CD14-positive monocyte (primary cell): ENCODE data around the gene FGD4. TPM values are rescaled to one million over a fixed set of nuclear protein-coding genes. Genes with fewer than 3 reads are reported as not detected.

Source experiments
- DNase-seq, 3 donors: peaks; one replicate each; pipeline ENCODE4 v3.0.0-alpha.2; 2011 to 2022
- H2AFZ ChIP-seq: 2 replicates; pipeline ENCODE4 v1.6.0; 2012; ENCODE audit warnings: mild to moderate bottlenecking, low read depth, low read length, inconsistent platforms; ENCODE audit not compliant: insufficient read depth, poor library complexity, severe bottlenecking
- H3K27ac ChIP-seq, 2 donors: 1 replicate in 1 of 2; 2 replicates in 1 of 2; pipeline ENCODE4 v1.5.1; 2012 to 2013; ENCODE audit warnings: low read length in 2 of 2, control low read depth in 1 of 2, inconsistent platforms in 1 of 2, low read depth in 1 of 2, mild to moderate bottlenecking in 1 of 2
- H3K27me3 ChIP-seq, 2 donors: one replicate each; pipeline versions ENCODE4 v1.6.0 to v1.6.1; 2011 to 2013; ENCODE audit warnings: low read length in 2 of 2; ENCODE audit not compliant: control insufficient read depth in 2 of 2, insufficient read depth in 2 of 2
- H3K36me3 ChIP-seq, 2 donors: replicated peaks in 1 of 2; 1 replicate in 1 of 2; 2 replicates in 1 of 2; pipeline versions ENCODE4 v1.5.1 to v1.6.1; 2012 to 2013; ENCODE audit warnings: low read length in 2 of 2, control low read depth in 1 of 2, inconsistent platforms in 1 of 2, mild to moderate bottlenecking in 1 of 2; ENCODE audit not compliant: insufficient read depth in 2 of 2, control insufficient read depth in 1 of 2
- H3K4me1 ChIP-seq, 2 donors: 1 replicate in 1 of 2; 2 replicates in 1 of 2; pipeline versions ENCODE4 v1.5.1 to v1.6.1; 2012 to 2013; ENCODE audit warnings: low read length in 2 of 2, control low read depth in 1 of 2, inconsistent platforms in 1 of 2, mild to moderate bottlenecking in 1 of 2, moderate library complexity in 1 of 2; ENCODE audit not compliant: insufficient read depth in 2 of 2, control insufficient read depth in 1 of 2
- H3K4me2 ChIP-seq: replicated peaks from 2 replicates; pipeline ENCODE3; 2012; ENCODE audit warnings: low read length, moderate library complexity, mild to moderate bottlenecking; ENCODE audit not compliant: poor library complexity, severe bottlenecking; ENCODE audit errors: extremely low read depth
- H3K4me3 ChIP-seq, 3 experiments: fragments of 200-600 bp in 1 of 3; sonication (generic) in 1 of 3; replicated peaks in 1 of 3; 1 replicate in 2 of 3; 2 replicates in 1 of 3; pipeline ENCODE4 v1.5.1; 2011 to 2013; ENCODE audit warnings: low read length in 3 of 3, mild to moderate bottlenecking in 3 of 3, control low read depth in 2 of 3, low read depth in 2 of 3, inconsistent platforms in 1 of 3, moderate library complexity in 1 of 3
- H3K79me2 ChIP-seq: 2 replicates; pipeline ENCODE4 v1.6.0; 2012; ENCODE audit warnings: mild to moderate bottlenecking, control low read depth, inconsistent platforms, low read length, moderate library complexity; ENCODE audit not compliant: insufficient read depth
- H3K9ac ChIP-seq: 2 replicates; pipeline ENCODE4 v1.6.0; 2017; ENCODE audit warnings: low read length, mild to moderate bottlenecking; ENCODE audit not compliant: insufficient read depth, poor library complexity, severe bottlenecking
- H3K9me3 ChIP-seq, 2 donors: replicated peaks in 1 of 2; 1 replicate in 1 of 2; 2 replicates in 1 of 2; pipeline versions ENCODE4 v1.5.1 to v1.6.1; 2012 to 2013; ENCODE audit warnings: low read length in 2 of 2, control low read depth in 1 of 2; ENCODE audit not compliant: control insufficient read depth in 1 of 2, insufficient read depth in 1 of 2
- H4K20me1 ChIP-seq: 2 replicates; pipeline ENCODE4 v1.6.0; 2012; ENCODE audit warnings: mild to moderate bottlenecking, low read length, control low read depth, moderate library complexity; ENCODE audit not compliant: insufficient read depth
- H3K27ac Mint-ChIP-seq, 7 donors: one replicate each; pipeline ENCODE4 v1.8.0; 2020; ENCODE audit warnings: mild to moderate bottlenecking in 7 of 7, mixed read lengths in 7 of 7, moderate library complexity in 6 of 7, inconsistent platforms in 2 of 7
- H3K27me3 Mint-ChIP-seq, 3 donors: one replicate each; pipeline ENCODE4 v1.8.0; 2021 to 2022; ENCODE audit warnings: low read depth in 3 of 3, mild to moderate bottlenecking in 3 of 3, mixed read lengths in 3 of 3, moderate library complexity in 3 of 3, inconsistent platforms in 1 of 3
- H3K36me3 Mint-ChIP-seq, 2 donors: one replicate each; pipeline ENCODE4 v1.8.0; 2020; ENCODE audit warnings: mixed read lengths in 2 of 2, inconsistent platforms in 1 of 2, mild to moderate bottlenecking in 1 of 2
- H3K4me1 Mint-ChIP-seq: one replicate; pipeline ENCODE4 v1.8.0; 2020; ENCODE audit warnings: mild to moderate bottlenecking, mixed read lengths
- H3K4me3 Mint-ChIP-seq, 2 donors: one replicate each; pipeline ENCODE4 v1.8.0; 2020; ENCODE audit warnings: mild to moderate bottlenecking in 2 of 2, mixed read lengths in 2 of 2, moderate library complexity in 1 of 2
- H3K9me3 Mint-ChIP-seq, 7 donors: one replicate each; pipeline ENCODE4 v1.8.0; 2020 to 2022; ENCODE audit warnings: mixed read lengths in 7 of 7, mild to moderate bottlenecking in 6 of 7, moderate library complexity in 6 of 7, inconsistent platforms in 2 of 7
- WGBS: methylation state at CpG from one replicate; pipeline ENCODE4 v1.1.5; 2013; ENCODE audit warnings: missing lambda C conversion rate; ENCODE audit not compliant: insufficient coverage; 5-methylcytosine and 5-hydroxymethylcytosine counted together
- intact Hi-C, 2 donors: fragments of 100-400 bp; cut with micrococcal nuclease; formaldehyde crosslinking; loops; one replicate each; pipeline versions ENCODE4 v1.15.0 to v1.15.1; 2023
- polyA plus RNA-seq, 3 donors: library from polyadenylated mRNA; depleted of rRNA in 1 of 3; unstranded in 2 of 3; stranded (reverse) in 1 of 3; fragments of 300-500 nt in 2 of 3; fragments of >200 nt in 1 of 3; fragmentation: Illumina TruSeq in 2 of 3; gene quantifications; 1 replicate in 2 of 3; 2 replicates in 1 of 3; pipeline ENCODE4 v1.2.3, GENCODE V29; 2012 to 2021
- TF ChIP-seq, protein P1 (sequence below): fragments of 200-600 bp; IDR thresholded peaks from one replicate; pipeline ENCODE4 v1.8.0; 2022; ENCODE audit warnings: antibody characterized with exemption, mild to moderate bottlenecking

Gene FGD4
- polyA plus RNA-seq, 3 donors = 5.3 to 34.4 (median 6.0) TPM

DNA sequence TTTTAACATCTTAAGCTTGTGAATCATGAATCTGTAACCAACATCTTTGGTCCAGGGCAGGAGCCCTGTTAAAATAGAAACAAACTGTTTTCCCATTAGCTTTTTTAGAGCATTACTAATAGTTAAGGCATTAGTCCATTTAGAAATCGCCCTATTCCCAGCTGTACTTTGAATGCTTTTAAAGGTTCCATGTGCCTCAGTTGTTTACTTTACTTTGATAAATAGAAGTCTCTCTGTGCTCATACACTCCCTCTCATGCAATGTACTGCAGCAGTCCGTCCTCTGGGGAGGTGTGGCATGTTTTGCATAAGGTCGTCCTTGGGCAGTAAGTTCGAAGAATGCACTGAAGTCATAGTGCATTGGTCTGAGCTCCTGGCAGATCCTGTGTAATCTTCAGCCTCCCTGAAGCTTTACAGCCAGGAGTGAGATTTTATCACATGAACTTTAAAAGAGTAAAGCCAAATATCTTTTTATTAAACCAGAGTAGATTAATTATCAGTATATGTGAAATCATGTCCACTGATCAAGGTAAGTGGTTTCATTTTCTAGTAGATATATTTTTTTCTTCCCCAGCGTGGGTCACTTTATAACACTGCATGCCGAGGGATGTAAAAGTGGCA, 134.7 kb downstream of the FGD4 start:
- WGBS = 0% methylated on average over 2 of the region's 6 CpGs
- peaks cover 22% of the 10 kb centered on the region for H4K20me1 ChIP-seq
- H3K36me3 Mint-ChIP-seq = peaks cover 14 to 22% of the 10 kb centered on the region in 2 donors
- H3K27me3 ChIP-seq = no peaks in the 10 kb centered on the region
- peak overlapping the region; percentile 86 to 96 (median 92) for H3K27ac Mint-ChIP-seq
- peaks cover 29 to 49% of the 10 kb centered on the region in 2 donors for H3K4me1 ChIP-seq
- peak overlapping the region; percentile 63 for H3K9ac ChIP-seq
- peaks cover 93% of the 10 kb centered on the region for H3K79me2 ChIP-seq
- peak overlapping the region; percentile 81 to 91 for H3K4me3 Mint-ChIP-seq
- intact Hi-C loops = loop anchor here in 1 of 2 donors (10.0 kb wide), 1 partner anchor 51 kb away; no protein-coding TSS in a partner anchor
- H3K4me3 ChIP-seq = peak overlapping the region; percentile 42 to 75 (median 50)
- peaks cover 0 to 11% of the 10 kb centered on the region in 2 donors for H3K36me3 ChIP-seq
- H3K27ac ChIP-seq = peak overlapping the region in 1 of 2 donors; percentile 86
- H3K4me1 Mint-ChIP-seq = peaks cover 52% of the 10 kb centered on the region
- H2AFZ ChIP-seq = peak overlapping the region; percentile 73
- H3K9me3 Mint-ChIP-seq = no peaks in the 10 kb centered on the region
- TF ChIP-seq, protein P1, sequence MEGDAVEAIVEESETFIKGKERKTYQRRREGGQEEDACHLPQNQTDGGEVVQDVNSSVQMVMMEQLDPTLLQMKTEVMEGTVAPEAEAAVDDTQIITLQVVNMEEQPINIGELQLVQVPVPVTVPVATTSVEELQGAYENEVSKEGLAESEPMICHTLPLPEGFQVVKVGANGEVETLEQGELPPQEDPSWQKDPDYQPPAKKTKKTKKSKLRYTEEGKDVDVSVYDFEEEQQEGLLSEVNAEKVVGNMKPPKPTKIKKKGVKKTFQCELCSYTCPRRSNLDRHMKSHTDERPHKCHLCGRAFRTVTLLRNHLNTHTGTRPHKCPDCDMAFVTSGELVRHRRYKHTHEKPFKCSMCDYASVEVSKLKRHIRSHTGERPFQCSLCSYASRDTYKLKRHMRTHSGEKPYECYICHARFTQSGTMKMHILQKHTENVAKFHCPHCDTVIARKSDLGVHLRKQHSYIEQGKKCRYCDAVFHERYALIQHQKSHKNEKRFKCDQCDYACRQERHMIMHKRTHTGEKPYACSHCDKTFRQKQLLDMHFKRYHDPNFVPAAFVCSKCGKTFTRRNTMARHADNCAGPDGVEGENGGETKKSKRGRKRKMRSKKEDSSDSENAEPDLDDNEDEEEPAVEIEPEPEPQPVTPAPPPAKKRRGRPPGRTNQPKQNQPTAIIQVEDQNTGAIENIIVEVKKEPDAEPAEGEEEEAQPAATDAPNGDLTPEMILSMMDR = no peak
- H3K27me3 Mint-ChIP-seq = no peaks in the 10 kb centered on the region
- DNase-seq = peak in 1 of 3 donors; percentile 24
- H3K9me3 ChIP-seq = no peaks in the 10 kb centered on the region
- H3K4me2 ChIP-seq = peak overlapping the region; percentile 79

DNA sequence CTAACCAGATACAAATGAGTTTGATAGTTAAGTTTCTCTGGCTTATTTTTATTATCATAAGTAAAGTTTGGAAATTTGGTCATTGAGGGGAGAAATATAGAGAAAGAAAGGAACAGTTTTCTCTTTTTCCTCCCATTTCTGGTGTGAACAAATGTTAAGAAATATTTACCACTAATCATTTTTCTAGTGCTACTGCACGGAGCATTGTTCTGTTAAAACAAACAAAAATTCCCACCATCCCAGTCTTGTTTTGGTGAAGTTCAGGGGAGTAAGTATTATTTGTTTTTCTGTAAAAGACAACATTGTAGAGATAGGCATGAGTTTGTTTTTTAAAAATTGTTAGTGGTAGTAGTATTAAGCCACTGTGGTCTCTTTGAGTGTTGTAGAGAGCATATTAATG, 135.3 kb downstream of the FGD4 start:
- TF ChIP-seq, protein P1 = no peak
- Mint-ChIP-seq H3K4me3 (peak overlapping the region; percentile 81 to 91), H3K27me3 (no peaks in the 10 kb centered on the region), H3K4me1 (peaks cover 52% of the 10 kb centered on the region), H3K9me3 (no peaks in the 10 kb centered on the region), H3K27ac (peak overlapping the region; percentile 86 to 96 (median 92)), H3K36me3 (peaks cover 13 to 18% of the 10 kb centered on the region in 2 donors)
- Histone ChIP-seq H2AFZ (peak overlapping the region; percentile 73), H3K79me2 (peaks cover 93% of the 10 kb centered on the region), H3K4me3 (peak overlapping the region; percentile 42 to 75 (median 50)), H3K27ac (peak overlapping the region in 1 of 2 donors; percentile 86), H3K9me3 (no peaks in the 10 kb centered on the region), H3K9ac (peak overlapping the region; percentile 63), H3K4me2 (peak overlapping the region; percentile 79), H3K27me3 (no peaks in the 10 kb centered on the region), H3K4me1 (peaks cover 29 to 49% of the 10 kb centered on the region in 2 donors), H4K20me1 (peaks cover 16% of the 10 kb centered on the region), H3K36me3 (peaks cover 0 to 9% of the 10 kb centered on the region in 2 donors)
- intact Hi-C loops = loop anchor here (5.0 to 10.0 kb wide), 2 partner anchors 50 to 132 kb away; no protein-coding TSS in a partner anchor
- DNase-seq = no peak
- WGBS = no CpG with 5 or more reads among the region's 1 CpG
